Colonic mucosa (tissue), 4 donors: ENCODE results near the gene MBLAC1. TPM values are rescaled to one million over a fixed set of nuclear protein-coding genes. Genes with fewer than 3 reads are reported as not detected.

Source experiments
- DNase-seq: peaks from one replicate; pipeline ENCODE4 v3.0.0-alpha.2; 2020
- H3K27ac ChIP-seq: fragments of 200-600 bp; one replicate; pipeline ENCODE4 v1.8.0; 2021
- H3K27me3 ChIP-seq: fragments of 200-600 bp; one replicate; pipeline ENCODE4 v1.8.0; 2021
- H3K36me3 ChIP-seq: fragments of 200-600 bp; one replicate; pipeline ENCODE4 v1.8.0; 2021
- H3K4me1 ChIP-seq: fragments of 200-600 bp; one replicate; pipeline ENCODE4 v1.8.0; 2021; ENCODE audit warnings: mild to moderate bottlenecking
- H3K4me3 ChIP-seq: fragments of 200-600 bp; one replicate; pipeline ENCODE4 v1.8.0; 2021
- H3K9ac ChIP-seq, 2 donors: one replicate each; pipeline ENCODE4 v1.7.0; 2013; ENCODE audit warnings: control low read depth in 2 of 2, low read depth in 2 of 2, low read length in 2 of 2
- H3K9me3 ChIP-seq: fragments of 200-600 bp; one replicate; pipeline ENCODE4 v1.8.0; 2021
- CTCF ChIP-seq: fragments of 200-600 bp; IDR thresholded peaks from one replicate; pipeline ENCODE4 v1.8.0; 2022; ENCODE audit warnings: antibody characterized with exemption, mild to moderate bottlenecking
- intact Hi-C: fragments of 100-400 bp; cut with DNase I; formaldehyde crosslinking; loops from one replicate; pipeline ENCODE4 v1.14.1; 2022
- total RNA-seq, 2 donors: library from RNA; stranded (reverse); fragmentation: NEBNext Ultra II Directional in 1 of 2; extraction: Animal tissue kit (Norgen Biotek cat#: 25700) in 1 of 2; gene quantifications; one replicate each; pipeline ENCODE4 v1.2.1, GENCODE V29; 2021
- donor health status: healthy.
- donor health status: DM: no; HTN: no; CAD: no.
- donor health status: DM: no; HTN: no; CAD: no.

Gene MBLAC1
- total RNA-seq, 2 donors from 2014 or later, result 1.9 to 4.1 TPM

GRCh38 chr7:100122067-100122466 lies 4.7 kb upstream of the MBLAC1 start:
- no peak overlapping the region for H3K27ac ChIP-seq
- peak; percentile 56 for DNase-seq
- H3K27me3 ChIP-seq, result no peaks in the 10 kb centered on the region
- H3K36me3 ChIP-seq, result no peaks in the 10 kb centered on the region
- H3K4me1 ChIP-seq, result peaks cover 15% of the 10 kb centered on the region
- TF ChIP-seq CTCF, result no peak
- H3K9me3 ChIP-seq, result no peaks in the 10 kb centered on the region
- H3K9ac ChIP-seq, result peak overlapping the region in 1 of 2 donors; percentile 61
- no peak overlapping the region for H3K4me3 ChIP-seq
- intact Hi-C loops, result no loop called here

GRCh38 chr7:100122568-100122967 lies 4.2 kb upstream of the MBLAC1 start:
- H3K27me3 ChIP-seq, result no peaks in the 10 kb centered on the region
- no peaks in the 10 kb centered on the region for H3K9me3 ChIP-seq
- no peaks in the 10 kb centered on the region for H3K36me3 ChIP-seq
- H3K4me3 ChIP-seq, result no peak overlapping the region
- DNase-seq, result no peak
- no peak overlapping the region for H3K27ac ChIP-seq
- no peak for TF ChIP-seq CTCF
- H3K4me1 ChIP-seq, result peaks cover 15% of the 10 kb centered on the region
- intact Hi-C loops, result no loop called here
- peak overlapping the region in 1 of 2 donors; percentile 61 for H3K9ac ChIP-seq

- Histone ChIP-seq H3K27ac (peak overlapping the region; percentile 100), H3K9ac (peak overlapping the region; percentile 1 to 77), H3K4me3 (no peak overlapping the region), H3K27me3 (no peaks in the 10 kb centered on the region), H3K4me1 (peaks cover 15% of the 10 kb centered on the region), H3K9me3 (no peaks in the 10 kb centered on the region), H3K36me3 (no peaks in the 10 kb centered on the region)
- intact Hi-C loops, result no loop called here
- no peak for TF ChIP-seq CTCF
- peak; percentile 78 for DNase-seq
Measured at GRCh38 chr7:100124301-100125230, 2.2 kb upstream of the MBLAC1 start.

GRCh38 chr7:100126239-100126930 lies 382 bp upstream of the MBLAC1 start:
- Histone ChIP-seq H3K27me3 (no peaks in the 10 kb centered on the region), H3K9me3 (no peaks in the 10 kb centered on the region), H3K9ac (peak overlapping the region; percentile 81 to 98), H3K27ac (peak overlapping the region; percentile 100), H3K36me3 (no peaks in the 10 kb centered on the region), H3K4me3 (peak overlapping the region; percentile 88), H3K4me1 (peaks cover 17% of the 10 kb centered on the region)
- DNase-seq, result no peak
- intact Hi-C loops, result no loop called here
- no peak for TF ChIP-seq CTCF

DNA sequence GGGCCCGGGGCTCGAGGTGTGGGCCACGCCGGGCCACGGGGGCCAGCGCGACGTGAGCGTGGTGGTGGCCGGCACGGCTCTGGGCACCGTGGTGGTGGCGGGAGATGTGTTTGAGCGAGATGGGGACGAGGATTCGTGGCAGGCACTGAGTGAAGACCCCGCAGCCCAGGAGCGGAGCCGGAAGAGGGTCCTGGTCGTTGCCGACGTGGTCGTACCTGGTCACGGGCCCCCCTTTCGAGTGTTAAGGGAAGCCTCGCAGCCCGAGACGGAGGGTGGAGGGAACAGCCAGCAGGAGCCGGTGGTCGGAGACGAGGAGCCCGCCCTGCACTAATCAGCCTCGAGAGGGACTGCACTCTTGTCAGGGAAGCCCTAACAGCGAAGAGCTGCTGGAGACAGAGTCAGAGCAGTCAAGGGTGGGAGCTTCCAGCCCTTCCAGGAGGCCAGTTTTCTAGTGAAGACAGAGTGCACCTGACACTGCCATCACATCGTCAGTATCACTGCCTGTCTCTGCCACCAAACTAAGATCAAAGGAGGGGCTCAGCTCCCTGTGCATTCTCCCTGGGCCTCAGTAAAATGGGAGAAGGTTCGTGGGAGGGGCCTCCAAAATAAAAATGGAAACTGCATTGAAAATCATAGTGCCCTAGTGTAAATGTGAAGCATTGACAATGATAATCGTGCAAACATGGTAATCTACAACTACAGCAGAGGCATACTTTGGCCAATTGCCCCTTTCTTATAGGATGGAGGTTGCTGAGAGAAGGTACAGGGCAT lies 1.3 kb downstream of the MBLAC1 start:
- no peaks in the 10 kb centered on the region for H3K27me3 ChIP-seq
- peak overlapping the region; percentile 100 for H3K27ac ChIP-seq
- no peaks in the 10 kb centered on the region for H3K9me3 ChIP-seq
- H3K9ac ChIP-seq, result peak overlapping the region; percentile 81 to 98
- TF ChIP-seq CTCF, result no peak
- intact Hi-C loops, result no loop called here
- peaks cover 17% of the 10 kb centered on the region for H3K4me1 ChIP-seq
- H3K36me3 ChIP-seq, result no peaks in the 10 kb centered on the region
- DNase-seq, result peak; percentile 41
- H3K4me3 ChIP-seq, result peak overlapping the region; percentile 88
